OCI-LY3 (cell line): ENCODE results near the gene PDE9A.
"Not testable (repeated sequence)": the region's sequence is repeated elsewhere in the genome, so short reads cannot be mapped to it uniquely, and the experiment has no call there.

Source experiments
- H2AFZ ChIP-seq: fragments of 200-600, 300-600 bp; shearing (Covaris generic); 2 replicates; pipeline ENCODE4 v1.6.0; 2014; ENCODE audit warnings: antibody characterized with exemption, low read depth, low read length
- H3K27ac ChIP-seq: fragments of 200-600, 300-600 bp; sonication (generic); 2 replicates; pipeline ENCODE4 v1.5.1; 2014; ENCODE audit warnings: mild to moderate bottlenecking, low read length, moderate library complexity, mixed read lengths
- H3K27me3 ChIP-seq: fragments of 200-600, 300-600 bp; sonication (generic); 2 replicates; pipeline ENCODE4 v1.6.1; 2014; ENCODE audit warnings: low read depth, low read length, mixed read lengths
- H3K36me3 ChIP-seq: fragments of 200-600, 300-600 bp; sonication (generic); replicated peaks from 2 replicates; pipeline ENCODE3; 2014; ENCODE audit warnings: low read depth, low read length, mixed read lengths
- H3K4me1 ChIP-seq: fragments of 300-600, 200-600 bp; sonication (generic); 2 replicates; pipeline ENCODE4 v1.6.1; 2014; ENCODE audit warnings: low read length, mixed read lengths
- H3K4me2 ChIP-seq: fragments of 200-600, 300-600 bp; sonication (generic); 2 replicates; pipeline ENCODE4 v1.6.1; 2014; ENCODE audit warnings: low read length, mixed read lengths
- H3K4me3 ChIP-seq: fragments of 300-600, 200-600 bp; sonication (generic); 2 replicates; pipeline ENCODE4 v1.5.1; 2014; ENCODE audit warnings: antibody characterized with exemption, mild to moderate bottlenecking, low read length, moderate library complexity
- H3K79me2 ChIP-seq: fragments of 300-600, 200-600 bp; shearing (Covaris generic); 2 replicates; pipeline ENCODE4 v1.6.1; 2014; ENCODE audit warnings: mild to moderate bottlenecking, low read length, mixed read lengths
- H3K9ac ChIP-seq: fragments of 300-600, 200-600 bp; shearing (Covaris generic); 2 replicates; pipeline ENCODE4 v1.6.0; 2014; ENCODE audit warnings: mild to moderate bottlenecking, low read length, moderate library complexity
- H3K9me3 ChIP-seq: fragments of 200-600, 300-600 bp; shearing (Covaris generic); 2 replicates; pipeline ENCODE4 v1.6.1; 2014; ENCODE audit warnings: low read length, mixed read lengths; ENCODE audit not compliant: insufficient read depth
- H4K20me1 ChIP-seq: fragments of 200-600, 300-600 bp; sonication (generic); 2 replicates; pipeline ENCODE4 v1.6.1; 2016; ENCODE audit warnings: low read length, mixed read lengths; ENCODE audit not compliant: insufficient read depth
- EZH2phosphoT487 ChIP-seq: fragments of 200-600 bp; shearing (Covaris generic); IDR thresholded peaks from 2 replicates; pipeline ENCODE4 v1.6.1; 2018; ENCODE audit warnings: antibody characterized with exemption, mixed run types, low read depth
- TF ChIP-seq, protein P1 (sequence below): fragments of 200-600, 300-600 bp; sonication (generic); IDR thresholded peaks from 2 replicates; pipeline ENCODE4 v1.5.1; 2014; ENCODE audit warnings: antibody characterized with exemption, low read length, low read depth

The PDE9A gene

DNA sequence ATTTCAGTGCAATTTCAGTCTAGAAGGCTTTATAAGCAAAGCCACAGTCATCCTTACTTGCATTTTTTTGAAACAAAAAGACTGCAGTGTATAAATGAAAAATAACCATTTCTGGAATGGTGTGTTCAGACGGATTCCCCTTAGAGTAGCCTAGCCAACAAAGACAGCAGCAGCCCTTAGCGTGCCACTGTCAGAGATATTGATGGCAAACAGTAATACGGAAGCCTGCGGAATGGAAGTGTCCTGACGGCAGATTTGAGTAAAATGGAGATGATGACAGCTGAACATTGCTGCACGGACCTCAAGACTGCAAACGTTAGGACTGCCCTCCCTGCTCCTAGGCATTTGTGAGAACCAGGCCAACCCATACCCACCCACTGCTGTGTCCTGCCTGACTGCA, 54.7 kb downstream of the PDE9A start:
- H3K79me2 ChIP-seq = no peaks in the 10 kb centered on the region
- H3K4me2 ChIP-seq = no peak overlapping the region
- H3K9ac ChIP-seq = no peak overlapping the region
- no peaks in the 10 kb centered on the region for H3K27me3 ChIP-seq
- H3K9me3 ChIP-seq = no peaks in the 10 kb centered on the region
- TF ChIP-seq, protein P1, sequence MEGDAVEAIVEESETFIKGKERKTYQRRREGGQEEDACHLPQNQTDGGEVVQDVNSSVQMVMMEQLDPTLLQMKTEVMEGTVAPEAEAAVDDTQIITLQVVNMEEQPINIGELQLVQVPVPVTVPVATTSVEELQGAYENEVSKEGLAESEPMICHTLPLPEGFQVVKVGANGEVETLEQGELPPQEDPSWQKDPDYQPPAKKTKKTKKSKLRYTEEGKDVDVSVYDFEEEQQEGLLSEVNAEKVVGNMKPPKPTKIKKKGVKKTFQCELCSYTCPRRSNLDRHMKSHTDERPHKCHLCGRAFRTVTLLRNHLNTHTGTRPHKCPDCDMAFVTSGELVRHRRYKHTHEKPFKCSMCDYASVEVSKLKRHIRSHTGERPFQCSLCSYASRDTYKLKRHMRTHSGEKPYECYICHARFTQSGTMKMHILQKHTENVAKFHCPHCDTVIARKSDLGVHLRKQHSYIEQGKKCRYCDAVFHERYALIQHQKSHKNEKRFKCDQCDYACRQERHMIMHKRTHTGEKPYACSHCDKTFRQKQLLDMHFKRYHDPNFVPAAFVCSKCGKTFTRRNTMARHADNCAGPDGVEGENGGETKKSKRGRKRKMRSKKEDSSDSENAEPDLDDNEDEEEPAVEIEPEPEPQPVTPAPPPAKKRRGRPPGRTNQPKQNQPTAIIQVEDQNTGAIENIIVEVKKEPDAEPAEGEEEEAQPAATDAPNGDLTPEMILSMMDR = no peak
- TF ChIP-seq EZH2phosphoT487 = no peak
- no peak overlapping the region for H2AFZ ChIP-seq
- H3K4me1 ChIP-seq = no peaks in the 10 kb centered on the region
- no peaks in the 10 kb centered on the region for H4K20me1 ChIP-seq
- H3K4me3 ChIP-seq = no peak overlapping the region
- H3K27ac ChIP-seq = no peak overlapping the region
- no peaks in the 10 kb centered on the region for H3K36me3 ChIP-seq

DNA sequence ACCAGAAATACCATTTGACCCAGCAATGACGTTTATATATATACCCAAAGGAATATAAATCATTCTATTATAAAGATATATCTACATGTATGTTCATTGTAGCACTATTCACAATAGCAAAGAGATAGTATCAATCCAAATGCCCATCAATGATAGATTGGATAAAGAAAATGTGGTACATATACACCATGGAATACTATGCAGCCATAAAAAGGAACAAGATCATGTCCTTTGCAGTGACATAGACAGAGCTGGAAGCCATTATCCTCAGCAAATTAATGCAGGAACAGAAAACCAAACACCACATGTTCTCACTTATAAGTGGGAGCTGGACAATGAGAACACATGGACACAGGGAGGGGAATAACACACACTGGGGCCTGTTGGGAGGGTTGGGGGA, 55.5 kb downstream of the PDE9A start:
- not testable (repeated sequence) for H4K20me1 ChIP-seq, H2AFZ ChIP-seq, H3K9me3 ChIP-seq, H3K4me2 ChIP-seq, H3K4me3 ChIP-seq, H3K36me3 ChIP-seq, H3K9ac ChIP-seq, H3K4me1 ChIP-seq, H3K27me3 ChIP-seq, H3K27ac ChIP-seq, H3K79me2 ChIP-seq

DNA sequence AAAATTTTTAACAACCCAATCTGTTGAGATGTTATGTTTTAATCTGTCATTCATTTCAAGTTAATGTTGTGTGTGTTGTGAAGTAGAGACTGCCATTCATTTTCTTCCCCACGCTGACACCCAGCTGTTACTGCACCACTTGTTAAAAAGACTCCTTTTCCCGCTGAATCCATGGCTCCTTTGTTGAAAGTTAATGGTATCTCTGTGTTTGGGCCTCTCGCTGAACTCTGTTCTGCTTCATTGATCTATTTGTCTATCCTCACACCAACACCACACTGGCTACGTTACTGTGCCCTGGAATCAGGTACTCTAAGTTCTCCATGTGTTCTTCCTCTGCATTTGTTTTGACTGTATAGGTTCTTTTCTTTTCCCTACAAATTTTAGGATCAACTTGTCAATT, 58.2 kb downstream of the PDE9A start:
- Histone ChIP-seq H3K36me3 (no peaks in the 10 kb centered on the region), H4K20me1 (no peaks in the 10 kb centered on the region), H3K4me3 (no peak overlapping the region), H3K9me3 (no peaks in the 10 kb centered on the region), H2AFZ (no peak overlapping the region), H3K27me3 (no peaks in the 10 kb centered on the region), H3K27ac (no peak overlapping the region), H3K4me2 (no peak overlapping the region), H3K9ac (no peak overlapping the region), H3K79me2 (no peaks in the 10 kb centered on the region), H3K4me1 (no peaks in the 10 kb centered on the region)
- TF ChIP-seq EZH2phosphoT487 = no peak
- TF ChIP-seq, protein P1 = no peak

DNA sequence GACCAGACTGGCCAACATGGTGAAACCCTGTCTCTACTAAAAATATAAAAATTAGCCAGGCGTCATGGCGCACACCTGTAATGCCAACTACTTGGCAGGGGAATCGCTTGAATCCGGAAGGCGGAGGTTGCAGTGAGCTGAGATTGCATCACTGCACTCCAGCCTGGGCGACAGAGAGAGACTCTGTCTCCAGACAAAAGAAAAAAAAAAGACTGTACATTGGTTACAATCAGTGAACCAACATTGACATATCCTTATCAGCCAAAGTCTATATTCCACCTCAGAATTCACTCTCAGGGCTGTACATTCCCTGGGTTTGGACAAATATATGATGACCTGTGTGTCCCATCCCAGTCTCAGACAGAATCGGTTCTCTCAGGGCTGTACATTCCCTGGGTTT, 62.0 kb downstream of the PDE9A start:
- not testable (repeated sequence) for H3K4me2 ChIP-seq, H3K36me3 ChIP-seq, H3K27me3 ChIP-seq, H3K4me3 ChIP-seq, H3K9ac ChIP-seq, H3K9me3 ChIP-seq, H2AFZ ChIP-seq, H3K79me2 ChIP-seq, H3K4me1 ChIP-seq, H4K20me1 ChIP-seq, H3K27ac ChIP-seq

DNA sequence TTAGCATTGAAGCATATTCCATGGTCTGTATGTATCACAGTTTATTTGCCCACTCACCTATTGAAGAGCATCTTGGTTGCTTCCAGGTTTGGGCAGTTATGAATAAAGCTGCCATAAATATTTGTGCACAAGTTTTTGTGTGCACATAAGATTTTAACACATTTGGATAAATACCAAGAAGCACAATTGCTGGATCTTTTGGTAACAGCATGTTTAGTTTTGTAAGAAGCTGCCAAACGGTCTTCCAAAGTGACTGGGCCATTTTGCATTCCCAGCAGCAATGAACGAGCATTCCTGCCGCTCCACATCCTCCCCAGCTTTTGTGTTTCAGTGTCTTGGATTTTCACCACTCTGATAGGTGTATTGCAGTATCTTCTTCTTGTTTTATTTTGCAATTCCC, 62.7 kb downstream of the PDE9A start:
- no peaks in the 10 kb centered on the region for H4K20me1 ChIP-seq
- H3K4me1 ChIP-seq = no peaks in the 10 kb centered on the region
- no peaks in the 10 kb centered on the region for H3K9me3 ChIP-seq
- no peak overlapping the region for H3K27ac ChIP-seq
- H3K4me2 ChIP-seq = no peak overlapping the region
- H3K9ac ChIP-seq = no peak overlapping the region
- H3K27me3 ChIP-seq = no peaks in the 10 kb centered on the region
- TF ChIP-seq EZH2phosphoT487 = no peak
- TF ChIP-seq, protein P1 = no peak
- H3K36me3 ChIP-seq = no peaks in the 10 kb centered on the region
- H2AFZ ChIP-seq = no peak overlapping the region
- H3K79me2 ChIP-seq = no peaks in the 10 kb centered on the region
- no peak overlapping the region for H3K4me3 ChIP-seq

DNA sequence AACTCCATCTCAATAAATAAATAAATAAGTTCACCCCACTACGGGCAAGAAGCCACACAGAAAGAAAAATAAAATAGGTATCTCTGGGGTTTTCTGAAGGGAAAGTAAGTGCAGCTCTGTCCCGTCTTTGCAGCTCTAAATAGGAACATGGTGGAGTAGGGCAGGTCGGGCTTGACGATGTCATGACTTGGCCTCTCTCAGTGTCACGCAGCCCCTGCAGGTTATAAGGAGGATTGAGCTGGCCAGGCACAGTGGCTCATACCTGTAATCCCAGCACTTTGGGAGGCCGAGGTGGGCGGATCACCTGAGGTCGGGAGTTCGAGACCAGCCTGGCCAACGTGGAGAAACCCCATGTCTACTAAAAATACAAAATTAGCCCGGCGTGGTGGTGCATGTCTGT, 67.1 kb downstream of the PDE9A start:
- not testable (repeated sequence) for H3K36me3 ChIP-seq, H3K9me3 ChIP-seq, H3K9ac ChIP-seq, H2AFZ ChIP-seq, H4K20me1 ChIP-seq, H3K4me2 ChIP-seq, H3K79me2 ChIP-seq, H3K4me1 ChIP-seq, H3K4me3 ChIP-seq, H3K27ac ChIP-seq, H3K27me3 ChIP-seq
